Sigmoid colon (tissue), 7 donors: Measurements from ENCODE around the gene ATP5F1C. TPM values are rescaled to one million over a fixed set of nuclear protein-coding genes. Genes with fewer than 3 reads are reported as not detected.
"Not testable (repeated sequence)": the region's sequence is repeated elsewhere in the genome, so short reads cannot be mapped to it uniquely, and the experiment has no call there.

Source experiments
- DNase-seq: peaks from one replicate; pipeline ENCODE4 v3.0.0-alpha.2; 2019
- H3K27ac ChIP-seq, 4 donors: fragments of 200-600 bp; sonication (generic); one replicate each; pipeline ENCODE4 v1.5.1; 2016 to 2019; ENCODE audit warnings: mild to moderate bottlenecking in 1 of 4
- H3K27me3 ChIP-seq, 3 donors: fragments of 200-600 bp; sonication (generic); one replicate each; pipeline ENCODE4 v1.5.1; 2019; ENCODE audit warnings: mild to moderate bottlenecking in 1 of 3
- H3K36me3 ChIP-seq, 4 donors: fragments of 200-600 bp; sonication (generic); one replicate each; pipeline ENCODE4 v1.5.1; 2016 to 2019
- H3K4me1 ChIP-seq, 4 donors: fragments of 200-600 bp; sonication (generic); one replicate each; pipeline ENCODE4 v1.5.1; 2017 to 2019
- H3K4me3 ChIP-seq, 4 donors: fragments of 200-600 bp; sonication (generic); one replicate each; pipeline ENCODE4 v1.5.1; 2017 to 2019; ENCODE audit warnings: mild to moderate bottlenecking in 2 of 4, moderate library complexity in 1 of 4
- H3K9me3 ChIP-seq, 4 donors: fragments of 200-600 bp in 3 of 4; sonication (generic) in 3 of 4; one replicate each; pipeline versions ENCODE4 v1.5.1 to v1.6.1; 2013 to 2019
- CTCF ChIP-seq, 4 experiments: fragments of 450-650 bp in 3 of 4; fragments of 200-600 bp in 1 of 4; IDR thresholded peaks; one replicate each; pipeline ENCODE4 v1.5.1; 2016 to 2019; ENCODE audit warnings: antibody characterized with exemption in 4 of 4, mild to moderate bottlenecking in 3 of 4, moderate library complexity in 2 of 4
- EP300 ChIP-seq, 4 donors: sonication (generic); formaldehyde crosslinking; IDR thresholded peaks; one replicate each; pipeline ENCODE4 v1.6.1; 2017; ENCODE audit warnings: antibody characterized with exemption in 4 of 4
- POLR2A ChIP-seq, 2 donors: fragments of 450-650 bp; IDR thresholded peaks; one replicate each; pipeline ENCODE4 v1.6.1; 2016; ENCODE audit warnings: antibody characterized with exemption in 2 of 2, mild to moderate bottlenecking in 2 of 2, moderate library complexity in 2 of 2
- POLR2AphosphoS5 ChIP-seq, 4 donors: sonication (generic); formaldehyde crosslinking; IDR thresholded peaks; one replicate each; pipeline ENCODE4 v1.6.1; 2017; ENCODE audit warnings: antibody characterized with exemption in 4 of 4
- WGBS, 2 donors: extraction: QIAGEN DNeasy Blood & Tissue Kit; methylation state at CpG; one replicate each; pipeline ENCODE4 v1.1.7; 2013; 5-methylcytosine and 5-hydroxymethylcytosine counted together
- intact Hi-C: fragments of 100-400 bp; cut with DNase I; formaldehyde crosslinking; loops from one replicate; pipeline ENCODE4 v1.15.1; 2023
- polyA plus RNA-seq, 3 donors: library from polyadenylated mRNA; stranded (reverse); fragments of 200-250 nt; gene quantifications; one replicate each; pipeline ENCODE4 v1.2.3, GENCODE V29; 2013
- total RNA-seq, 4 donors: library from RNA; depleted of rRNA; stranded (reverse); fragments of >200 nt; gene quantifications; one replicate each; pipeline ENCODE4 v1.1.0, GENCODE V29; 2016
- donor health status: healthy with polysubstance abuse.
- donor health status: Bipolar disorder and iron deficiency.
- donor health status: healthy.

Gene ATP5F1C
- total and polyA plus RNA-seq, 7 donors: 335 to 993 (median 363) TPM

DNA sequence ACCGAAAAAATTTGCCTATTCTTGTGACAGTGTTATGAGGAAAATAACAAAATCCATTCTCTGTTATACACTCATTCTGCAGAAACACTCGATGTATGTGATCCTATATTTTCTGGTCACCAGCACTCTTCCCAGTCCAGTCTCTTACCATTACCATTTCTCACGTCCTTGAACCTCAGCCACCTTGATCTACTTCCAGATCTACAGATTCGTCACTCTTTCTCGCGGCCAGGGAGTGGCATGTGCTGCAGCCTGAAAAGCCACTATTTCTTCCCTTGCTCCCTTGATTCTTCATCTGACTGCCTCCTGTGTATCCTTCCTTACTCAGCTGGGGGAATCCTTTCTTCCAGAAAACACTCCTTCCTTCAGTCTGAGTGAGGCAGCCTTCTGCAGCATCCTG, 16.2 kb downstream of the ATP5F1C start:
- intact Hi-C loops: no loop called here

DNA sequence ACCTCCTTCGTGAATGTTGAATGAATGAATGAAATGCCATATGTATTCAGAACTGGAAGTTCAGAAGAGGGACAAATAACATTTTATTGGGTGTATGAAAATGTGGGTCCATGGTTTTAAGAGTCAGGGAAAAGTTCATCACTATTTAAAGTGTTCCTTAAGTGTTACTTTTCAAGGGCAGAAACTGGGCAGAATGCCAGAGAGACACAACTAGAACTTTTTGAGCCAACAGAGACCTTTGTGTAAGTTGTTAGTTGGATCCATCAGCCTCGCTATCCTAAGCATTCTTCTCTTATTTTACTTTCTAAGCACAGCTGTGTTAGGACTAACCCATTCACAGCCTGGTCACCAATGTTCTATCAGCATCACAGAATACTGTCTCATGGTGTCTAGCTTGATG, 16.8 kb downstream of the ATP5F1C start:
- Histone ChIP-seq H3K27ac (no peak overlapping the region), H3K27me3 (no peaks in the 10 kb centered on the region), H3K4me1 (peaks cover 0 to 6% (median 0%) of the 10 kb centered on the region in 4 donors), H3K9me3 (no peaks in the 10 kb centered on the region), H3K36me3 (peaks cover 10 to 87% (median 61%) of the 10 kb centered on the region in 4 donors), H3K4me3 (no peak overlapping the region)
- no peak for DNase-seq
- WGBS, 2 donors: 49 to 73% methylated on average over 2 of the region's 2 CpGs
- intact Hi-C loops: no loop called here
- TF ChIP-seq POLR2A (IDR thresholded peaks at IDR 0.05): no peak

More for the DNA sequence above, 16.2 kb downstream of the ATP5F1C start:
- 93 to 95% methylated on average over 6 of the region's 6 CpGs for WGBS, 2 donors
- H3K27ac ChIP-seq: no peak overlapping the region
- DNase-seq: no peak
- no peaks in the 10 kb centered on the region for H3K9me3 ChIP-seq
- TF ChIP-seq CTCF (IDR thresholded peaks at IDR 0.05) (no peak), POLR2AphosphoS5 (IDR thresholded peaks at IDR 0.05) (no peak), POLR2A (IDR thresholded peaks at IDR 0.05) (no peak), EP300 (IDR thresholded peaks at IDR 0.05) (no peak)
- peaks cover 15 to 89% (median 66%) of the 10 kb centered on the region in 4 donors for H3K36me3 ChIP-seq
- no peaks in the 10 kb centered on the region for H3K27me3 ChIP-seq
- no peak overlapping the region for H3K4me3 ChIP-seq
- peaks cover 0 to 6% (median 0%) of the 10 kb centered on the region in 4 donors for H3K4me1 ChIP-seq

- Histone ChIP-seq H3K27me3 (no peaks in the 10 kb centered on the region), H3K27ac (no peak overlapping the region), H3K4me1 (peaks cover 0 to 6% (median 0%) of the 10 kb centered on the region in 4 donors), H3K9me3 (no peaks in the 10 kb centered on the region), H3K4me3 (no peak overlapping the region), H3K36me3 (peaks cover 10 to 46% (median 27%) of the 10 kb centered on the region in 4 donors)
- DNase-seq: no peak
- intact Hi-C loops: no loop called here
- 73 to 80% methylated on average over 4 of the region's 4 CpGs for WGBS, 2 donors
- TF ChIP-seq EP300 (IDR thresholded peaks at IDR 0.05) (no peak), CTCF (IDR thresholded peaks at IDR 0.05) (no peak), POLR2A (IDR thresholded peaks at IDR 0.05) (no peak), POLR2AphosphoS5 (IDR thresholded peaks at IDR 0.05) (no peak)
Observed at GRCh38 chr10:7808686-7809267, 20.8 kb downstream of the ATP5F1C start.

GRCh38 chr10:7810443-7810842, 22.5 kb downstream of the ATP5F1C start:
- Histone ChIP-seq H3K36me3 (peaks cover 9 to 31% (median 20%) of the 10 kb centered on the region in 4 donors), H3K4me3 (no peak overlapping the region), H3K27me3 (no peaks in the 10 kb centered on the region), H3K9me3 (no peaks in the 10 kb centered on the region), H3K27ac (no peak overlapping the region), H3K4me1 (no peaks in the 10 kb centered on the region)
- intact Hi-C loops: no loop called here
- WGBS, 2 donors: 71 to 82% methylated on average over 7 of the region's 7 CpGs
- TF ChIP-seq POLR2AphosphoS5 (IDR thresholded peaks at IDR 0.05) (no peak), EP300 (IDR thresholded peaks at IDR 0.05) (no peak), POLR2A (IDR thresholded peaks at IDR 0.05) (no peak), CTCF (IDR thresholded peaks at IDR 0.05) (no peak)
- DNase-seq: no peak

- peaks cover 9 to 31% (median 20%) of the 10 kb centered on the region in 4 donors for H3K36me3 ChIP-seq
- H3K27ac ChIP-seq: no peak overlapping the region
- WGBS, 2 donors: 76 to 87% methylated on average over 5 of the region's 5 CpGs
- no peaks in the 10 kb centered on the region for H3K4me1 ChIP-seq
- no peak for DNase-seq
- H3K27me3 ChIP-seq: no peaks in the 10 kb centered on the region
- H3K4me3 ChIP-seq: no peak overlapping the region
- no peaks in the 10 kb centered on the region for H3K9me3 ChIP-seq
- intact Hi-C loops: no loop called here
- TF ChIP-seq POLR2AphosphoS5 (IDR thresholded peaks at IDR 0.05): no peak
- TF ChIP-seq POLR2A (IDR thresholded peaks at IDR 0.05): no peak
- TF ChIP-seq EP300 (IDR thresholded peaks at IDR 0.05): no peak
Observed at GRCh38 chr10:7811000-7811399, 23.0 kb downstream of the ATP5F1C start.

- DNase-seq, H3K4me3 ChIP-seq, H3K4me1 ChIP-seq, H3K27ac ChIP-seq, intact Hi-C loops, H3K27me3 ChIP-seq, H3K9me3 ChIP-seq: not testable (repeated sequence)
- H3K36me3 ChIP-seq: peaks cover 8 to 27% (median 17%) of the 10 kb centered on the region in 4 donors
- 16 to 66% methylated on average over 7 of the region's 7 CpGs for WGBS, 2 donors
Observed at GRCh38 chr10:7811743-7812142, 23.8 kb downstream of the ATP5F1C start.
